Measurements from ENCODE around the gene QSOX2.

The QSOX2 gene

DNA sequence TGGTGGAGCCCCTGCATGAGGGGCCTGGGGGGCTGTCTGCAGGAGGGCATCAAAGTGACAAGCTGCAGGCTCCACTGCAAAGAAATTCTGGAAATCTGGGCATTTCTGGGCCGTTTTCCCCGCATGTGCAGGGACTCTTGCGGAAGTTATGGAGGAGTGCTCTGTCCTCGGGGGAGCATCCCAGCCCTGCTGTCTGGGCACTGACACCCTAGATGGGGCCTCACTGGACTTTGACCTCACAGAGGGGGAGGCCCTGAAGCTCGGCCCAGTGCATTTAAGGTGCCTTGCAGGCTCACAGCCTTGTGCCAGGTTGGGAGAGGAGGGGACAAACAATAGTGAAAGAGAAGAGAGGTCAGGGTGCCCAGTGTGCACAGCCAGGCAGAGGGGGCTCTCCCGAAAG, 76.1 kb downstream of the QSOX2 start:
- DNase-seq = no peak

DNA sequence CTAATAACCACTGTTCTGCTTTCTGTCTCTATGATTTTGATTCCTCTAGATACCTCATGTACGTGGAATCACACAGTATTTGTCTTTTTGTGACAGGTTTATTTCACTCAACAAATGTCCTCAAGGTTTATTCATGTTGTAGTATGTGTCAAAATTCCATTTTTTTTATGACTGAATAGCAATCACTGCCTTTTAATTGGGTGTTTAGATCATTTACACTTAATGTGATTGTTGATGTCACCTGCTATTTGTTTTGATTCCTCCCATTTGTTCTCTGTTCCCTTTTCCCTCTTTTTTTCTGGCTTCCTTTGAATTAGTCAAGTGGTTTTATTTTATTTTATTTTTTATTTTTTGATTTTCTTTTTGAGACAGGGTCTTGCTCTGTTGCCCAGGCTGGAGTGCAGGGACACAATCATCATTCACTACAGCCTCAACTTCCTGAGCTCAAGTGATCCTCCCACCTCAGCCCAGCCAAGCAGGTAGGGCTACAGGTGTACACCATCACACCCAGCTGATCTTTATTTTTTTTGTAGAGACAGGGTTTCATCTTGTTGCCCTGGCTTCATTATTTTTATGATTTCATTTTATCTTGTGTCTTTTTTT, 82.3 kb downstream of the QSOX2 start:
- no peak for DNase-seq

DNA sequence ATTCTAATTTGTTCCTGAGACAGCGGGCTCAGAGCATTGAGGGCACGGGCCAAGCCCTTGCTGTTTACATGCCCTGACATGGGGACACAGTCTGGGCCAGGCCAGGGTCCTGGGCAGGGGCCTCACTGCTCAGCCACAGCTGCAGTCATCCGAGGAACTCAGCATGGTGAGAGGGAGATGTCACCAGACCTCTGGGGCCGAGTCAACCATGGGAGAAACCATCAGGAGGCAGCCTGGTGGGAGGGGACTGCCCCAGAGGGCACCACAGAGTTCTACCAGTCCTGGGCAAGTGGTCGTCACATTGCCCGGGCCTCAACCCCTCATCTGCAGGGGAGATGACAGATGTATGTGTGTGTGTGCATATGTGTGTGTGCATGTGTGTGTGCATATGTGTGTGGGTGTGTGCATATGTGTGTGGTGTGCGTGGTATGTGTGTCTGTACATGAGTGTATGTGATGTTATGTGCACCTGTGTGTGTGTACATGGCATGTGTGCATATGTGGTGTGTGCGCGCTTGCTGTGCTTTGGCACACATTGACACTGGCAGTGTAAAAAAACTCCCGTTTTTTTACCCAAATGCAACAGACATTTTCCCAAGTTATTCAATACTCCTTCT, 84.5 kb downstream of the QSOX2 start:
- DNase-seq = no peak

DNA sequence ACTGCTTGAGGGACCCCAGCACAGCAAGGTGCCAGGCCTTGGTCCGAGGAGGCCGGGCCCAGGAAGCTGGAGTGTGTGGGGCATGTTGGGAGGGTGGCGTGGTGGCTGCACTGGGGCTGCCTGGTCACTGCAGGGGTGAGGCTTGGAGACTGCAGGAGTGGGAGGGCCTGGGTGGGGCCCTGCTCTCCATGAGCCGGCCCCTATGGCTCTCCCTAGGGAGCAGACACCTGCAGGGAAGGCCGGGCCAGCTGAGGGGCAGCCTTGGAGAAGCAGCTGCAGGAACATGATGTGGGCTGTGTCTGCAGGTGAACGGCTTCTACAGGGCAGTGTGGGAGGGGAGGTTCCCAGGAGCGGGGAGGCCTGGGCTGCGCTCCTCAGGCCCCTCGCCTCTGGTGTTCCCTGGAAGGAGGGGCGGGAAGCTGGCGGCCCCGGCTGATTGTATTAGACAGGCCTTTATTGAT, 85.2 kb downstream of the QSOX2 start:
- no peak for DNase-seq

DNA sequence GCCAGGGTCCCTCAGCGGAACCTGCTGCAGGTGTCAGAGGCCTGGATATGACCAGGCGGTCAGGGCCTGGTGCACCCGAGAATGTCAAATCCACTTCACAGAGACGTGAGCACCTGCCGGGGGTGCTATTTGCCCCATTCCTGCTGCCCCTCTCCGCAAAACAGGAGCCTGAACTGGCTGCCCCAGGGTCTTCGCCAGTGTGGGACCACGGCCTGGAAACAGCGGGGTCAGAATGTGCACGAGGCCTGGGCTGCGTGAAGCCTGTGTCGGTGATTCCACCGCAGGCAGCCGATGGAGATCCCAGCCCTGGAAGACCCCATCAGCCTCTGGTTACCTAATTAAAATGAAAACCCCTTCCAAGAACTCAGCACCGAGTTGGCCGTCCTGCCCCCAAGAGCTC, 85.8 kb downstream of the QSOX2 start:
- no peak for DNase-seq

DNA sequence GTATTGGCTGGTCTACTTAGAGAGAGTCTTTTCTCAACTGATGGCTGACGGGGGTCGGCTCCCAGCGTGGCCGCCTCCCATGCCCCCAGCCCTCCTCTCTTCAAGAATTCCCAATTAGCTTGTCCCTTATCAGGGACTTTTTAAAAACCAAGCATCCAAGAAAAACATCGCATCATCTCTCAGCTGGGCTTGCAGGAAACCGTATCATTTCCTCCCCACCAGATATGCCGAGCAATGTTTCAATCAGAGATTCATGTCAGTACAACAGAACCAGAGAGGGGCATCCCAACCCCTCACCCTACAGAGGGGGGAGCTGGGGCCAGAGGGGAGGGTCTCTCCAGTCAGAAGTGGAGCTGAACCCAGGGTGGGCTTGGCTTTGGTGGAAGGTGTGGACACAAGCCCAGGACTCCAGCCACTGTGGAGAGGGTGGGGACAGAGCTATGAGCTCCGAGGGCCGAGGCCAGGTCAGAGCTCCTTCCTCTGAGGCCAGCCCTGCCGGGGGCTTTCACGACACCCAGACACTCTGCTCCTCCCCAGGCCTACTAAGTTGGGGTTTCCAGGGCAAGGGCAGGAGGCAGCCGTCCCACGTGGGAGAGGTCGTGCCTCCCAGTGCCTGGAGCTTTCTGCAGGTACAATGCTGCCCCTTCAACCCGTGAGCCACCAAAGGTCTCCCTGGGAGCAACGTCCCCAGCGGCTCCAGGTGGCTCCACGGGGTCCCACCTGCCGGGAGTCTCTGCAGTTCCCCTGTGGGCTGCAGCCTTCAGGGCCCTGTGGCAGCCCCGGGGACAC, 87.9 kb downstream of the QSOX2 start:
- DNase-seq = no peak
